Sigmoid colon (tissue), 7 donors: ENCODE measurements around the gene ASB18. TPM values are rescaled to one million over a fixed set of nuclear protein-coding genes. Genes with fewer than 3 reads are reported as not detected.
"Not testable (repeated sequence)": the region's sequence is repeated elsewhere in the genome, so short reads cannot be mapped to it uniquely, and the experiment has no call there.

Experiments
- DNase-seq: peaks from one replicate; pipeline ENCODE4 v3.0.0-alpha.2; 2019
- H3K27ac ChIP-seq, 4 donors: fragments of 200-600 bp; sonication (generic); one replicate each; pipeline ENCODE4 v1.5.1; 2016 to 2019; ENCODE audit warnings: mild to moderate bottlenecking in 1 of 4
- H3K27me3 ChIP-seq, 3 donors: fragments of 200-600 bp; sonication (generic); one replicate each; pipeline ENCODE4 v1.5.1; 2019; ENCODE audit warnings: mild to moderate bottlenecking in 1 of 3
- H3K36me3 ChIP-seq, 4 donors: fragments of 200-600 bp; sonication (generic); one replicate each; pipeline ENCODE4 v1.5.1; 2016 to 2019
- H3K4me1 ChIP-seq, 4 donors: fragments of 200-600 bp; sonication (generic); one replicate each; pipeline ENCODE4 v1.5.1; 2017 to 2019
- H3K4me3 ChIP-seq, 4 donors: fragments of 200-600 bp; sonication (generic); one replicate each; pipeline ENCODE4 v1.5.1; 2017 to 2019; ENCODE audit warnings: mild to moderate bottlenecking in 2 of 4, moderate library complexity in 1 of 4
- H3K9me3 ChIP-seq, 4 donors: fragments of 200-600 bp in 3 of 4; sonication (generic) in 3 of 4; one replicate each; pipeline versions ENCODE4 v1.5.1 to v1.6.1; 2013 to 2019
- EP300 ChIP-seq, 4 donors: sonication (generic); formaldehyde crosslinking; IDR thresholded peaks; one replicate each; pipeline ENCODE4 v1.6.1; 2017; ENCODE audit warnings: antibody characterized with exemption in 4 of 4
- POLR2A ChIP-seq, 2 donors: fragments of 450-650 bp; IDR thresholded peaks; one replicate each; pipeline ENCODE4 v1.6.1; 2016; ENCODE audit warnings: antibody characterized with exemption in 2 of 2, mild to moderate bottlenecking in 2 of 2, moderate library complexity in 2 of 2
- POLR2AphosphoS5 ChIP-seq, 4 donors: sonication (generic); formaldehyde crosslinking; IDR thresholded peaks; one replicate each; pipeline ENCODE4 v1.6.1; 2017; ENCODE audit warnings: antibody characterized with exemption in 4 of 4
- WGBS, 2 donors: extraction: QIAGEN DNeasy Blood & Tissue Kit; methylation state at CpG; one replicate each; pipeline ENCODE4 v1.1.7; 2013; 5-methylcytosine and 5-hydroxymethylcytosine counted together
- intact Hi-C: fragments of 100-400 bp; cut with DNase I; formaldehyde crosslinking; loops from one replicate; pipeline ENCODE4 v1.15.1; 2023
- polyA plus RNA-seq, 3 donors: library from polyadenylated mRNA; stranded (reverse); fragments of 200-250 nt; gene quantifications; one replicate each; pipeline ENCODE4 v1.2.3, GENCODE V29; 2013
- total RNA-seq, 4 donors: library from RNA; depleted of rRNA; stranded (reverse); fragments of >200 nt; gene quantifications; one replicate each; pipeline ENCODE4 v1.1.0, GENCODE V29; 2016
- TF ChIP-seq, protein P1 (sequence below), 4 experiments: fragments of 450-650 bp in 3 of 4; fragments of 200-600 bp in 1 of 4; IDR thresholded peaks; one replicate each; pipeline ENCODE4 v1.5.1; 2016 to 2019; ENCODE audit warnings: antibody characterized with exemption in 4 of 4, mild to moderate bottlenecking in 3 of 4, moderate library complexity in 2 of 4
- donor health status: healthy with polysubstance abuse.
- donor health status: Bipolar disorder and iron deficiency.
- donor health status: healthy.

ASB18 gene
- total and polyA plus RNA-seq, 7 donors = not detected

DNA sequence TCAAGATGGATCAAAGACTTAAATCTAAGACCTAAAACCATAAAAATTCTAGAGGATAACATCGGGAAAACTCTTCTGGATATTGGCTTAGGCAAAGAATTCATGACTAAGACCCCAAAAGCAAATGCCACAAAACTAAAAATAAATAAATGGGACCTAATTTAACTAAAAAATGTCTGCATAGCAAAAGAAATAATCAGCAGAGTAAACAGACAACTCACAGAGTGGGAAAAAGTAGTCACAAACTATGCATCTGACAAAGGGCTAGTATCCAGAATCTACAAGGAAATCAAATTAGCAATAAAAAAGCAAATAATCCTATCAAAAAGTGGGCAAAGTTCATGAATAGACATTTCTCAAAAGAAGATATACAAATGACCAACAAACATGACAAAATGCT is 18.2 kb upstream of the ASB18 start:
- no peak for DNase-seq
- H3K27me3 ChIP-seq = no peaks in the 10 kb centered on the region
- intact Hi-C loops = no loop called here
- H3K9me3 ChIP-seq = peaks cover 0 to 4% (median 0%) of the 10 kb centered on the region in 4 donors
- no peak overlapping the region for H3K27ac ChIP-seq
- no peak for TF ChIP-seq POLR2AphosphoS5 (IDR thresholded peaks at IDR 0.05)
- no peak for TF ChIP-seq POLR2A (IDR thresholded peaks at IDR 0.05)
- no peak for TF ChIP-seq EP300 (IDR thresholded peaks at IDR 0.05)
- TF ChIP-seq, protein P1, sequence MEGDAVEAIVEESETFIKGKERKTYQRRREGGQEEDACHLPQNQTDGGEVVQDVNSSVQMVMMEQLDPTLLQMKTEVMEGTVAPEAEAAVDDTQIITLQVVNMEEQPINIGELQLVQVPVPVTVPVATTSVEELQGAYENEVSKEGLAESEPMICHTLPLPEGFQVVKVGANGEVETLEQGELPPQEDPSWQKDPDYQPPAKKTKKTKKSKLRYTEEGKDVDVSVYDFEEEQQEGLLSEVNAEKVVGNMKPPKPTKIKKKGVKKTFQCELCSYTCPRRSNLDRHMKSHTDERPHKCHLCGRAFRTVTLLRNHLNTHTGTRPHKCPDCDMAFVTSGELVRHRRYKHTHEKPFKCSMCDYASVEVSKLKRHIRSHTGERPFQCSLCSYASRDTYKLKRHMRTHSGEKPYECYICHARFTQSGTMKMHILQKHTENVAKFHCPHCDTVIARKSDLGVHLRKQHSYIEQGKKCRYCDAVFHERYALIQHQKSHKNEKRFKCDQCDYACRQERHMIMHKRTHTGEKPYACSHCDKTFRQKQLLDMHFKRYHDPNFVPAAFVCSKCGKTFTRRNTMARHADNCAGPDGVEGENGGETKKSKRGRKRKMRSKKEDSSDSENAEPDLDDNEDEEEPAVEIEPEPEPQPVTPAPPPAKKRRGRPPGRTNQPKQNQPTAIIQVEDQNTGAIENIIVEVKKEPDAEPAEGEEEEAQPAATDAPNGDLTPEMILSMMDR (IDR thresholded peaks at IDR 0.05) = no peak
- H3K4me1 ChIP-seq = no peaks in the 10 kb centered on the region
- H3K36me3 ChIP-seq = no peaks in the 10 kb centered on the region
- 73 to 86% methylated on average over 1 of the region's 1 CpG for WGBS, 2 donors
- no peak overlapping the region for H3K4me3 ChIP-seq

DNA sequence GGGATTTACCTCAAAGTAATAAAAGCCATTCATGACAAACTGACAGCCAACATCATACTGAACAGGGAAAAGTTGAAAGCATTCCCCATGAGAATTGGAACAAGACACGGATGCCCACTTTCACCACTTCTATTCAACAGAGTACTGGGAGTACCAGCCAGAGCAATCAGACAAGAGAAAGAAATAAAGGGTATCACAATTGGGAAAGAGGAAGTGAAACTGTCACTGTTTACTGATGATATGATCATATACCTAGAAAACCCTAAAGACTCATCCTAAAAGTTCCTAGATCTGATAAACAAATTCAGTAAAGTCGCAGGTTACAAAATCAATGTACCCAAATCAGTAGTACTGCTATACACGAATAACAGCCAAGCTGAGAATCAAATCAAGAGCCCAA is 17.2 kb upstream of the ASB18 start:
- H3K9me3 ChIP-seq = peaks cover 0 to 4% (median 0%) of the 10 kb centered on the region in 4 donors
- DNase-seq = no peak
- intact Hi-C loops = no loop called here
- no peaks in the 10 kb centered on the region for H3K4me1 ChIP-seq
- TF ChIP-seq POLR2A (IDR thresholded peaks at IDR 0.05) (no peak), POLR2AphosphoS5 (IDR thresholded peaks at IDR 0.05) (no peak)
- TF ChIP-seq, protein P1 (IDR thresholded peaks at IDR 0.05) = no peak
- WGBS, 2 donors = 84 to 85% methylated on average over 3 of the region's 3 CpGs
- no peak overlapping the region for H3K4me3 ChIP-seq
- no peak overlapping the region for H3K27ac ChIP-seq
- peaks cover 0 to 4% (median 0%) of the 10 kb centered on the region in 3 donors for H3K27me3 ChIP-seq
- H3K36me3 ChIP-seq = no peaks in the 10 kb centered on the region

DNA sequence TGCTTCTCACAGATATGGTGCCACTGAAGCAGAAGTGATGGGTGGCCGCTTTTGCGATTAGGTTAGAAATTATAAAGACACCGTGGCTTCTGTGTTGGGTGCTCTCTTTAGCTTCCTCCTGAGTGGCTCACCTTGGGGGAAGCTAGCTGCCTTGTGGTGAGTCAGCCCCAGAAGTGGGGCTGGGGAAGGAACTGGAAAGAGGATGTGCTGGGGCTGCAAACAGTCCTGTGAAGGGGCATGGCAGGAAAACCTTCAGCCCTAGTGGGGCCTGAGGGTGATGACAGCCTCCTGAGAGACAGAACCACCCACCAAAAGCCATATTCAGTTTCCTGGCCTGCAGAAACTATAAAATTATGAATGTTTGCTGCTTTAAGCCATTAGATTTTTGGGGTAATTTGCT is 8.9 kb upstream of the ASB18 start:
- no peak for TF ChIP-seq POLR2AphosphoS5 (IDR thresholded peaks at IDR 0.05)
- TF ChIP-seq EP300 (IDR thresholded peaks at IDR 0.05) = no peak
- TF ChIP-seq, protein P1 (IDR thresholded peaks at IDR 0.05) = no peak
- TF ChIP-seq POLR2A (IDR thresholded peaks at IDR 0.05) = no peak
- Histone ChIP-seq H3K9me3 (peaks cover 0 to 7% (median 0%) of the 10 kb centered on the region in 4 donors), H3K4me1 (no peaks in the 10 kb centered on the region), H3K27me3 (peaks cover 0 to 4% (median 0%) of the 10 kb centered on the region in 3 donors), H3K36me3 (no peaks in the 10 kb centered on the region), H3K4me3 (no peak overlapping the region), H3K27ac (no peak overlapping the region)
- 80 to 88% methylated on average over 3 of the region's 3 CpGs for WGBS, 2 donors
- intact Hi-C loops = no loop called here
- DNase-seq = no peak

DNA sequence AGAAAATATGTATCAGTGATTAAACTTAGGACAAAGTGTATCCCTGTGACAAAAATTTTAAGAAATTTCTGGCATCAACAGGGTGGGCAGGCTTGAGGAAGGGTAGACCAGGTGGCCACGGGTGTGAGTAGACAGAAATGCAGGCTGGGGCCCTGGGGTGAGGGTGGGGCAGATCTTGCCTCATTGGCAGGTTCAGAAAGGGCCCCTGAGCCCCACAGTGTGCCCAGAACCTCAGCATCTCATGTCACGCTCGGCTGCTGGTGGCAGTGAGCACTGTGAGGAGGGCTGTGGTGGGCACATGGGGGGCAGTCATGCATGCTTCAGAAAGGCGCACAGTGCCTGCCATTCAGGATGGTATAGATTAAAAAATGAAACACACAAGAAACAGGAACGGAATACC is 7.6 kb upstream of the ASB18 start:
- peaks cover 0 to 4% (median 0%) of the 10 kb centered on the region in 3 donors for H3K27me3 ChIP-seq
- WGBS, 2 donors = 78 to 89% methylated on average over 5 of the region's 5 CpGs
- H3K4me1 ChIP-seq = no peaks in the 10 kb centered on the region
- TF ChIP-seq, protein P1 (IDR thresholded peaks at IDR 0.05) = no peak
- no peak for TF ChIP-seq POLR2AphosphoS5 (IDR thresholded peaks at IDR 0.05)
- TF ChIP-seq POLR2A (IDR thresholded peaks at IDR 0.05) = no peak
- no peak for TF ChIP-seq EP300 (IDR thresholded peaks at IDR 0.05)
- H3K27ac ChIP-seq = no peak overlapping the region
- H3K9me3 ChIP-seq = peaks cover 0 to 7% (median 0%) of the 10 kb centered on the region in 4 donors
- intact Hi-C loops = no loop called here
- H3K4me3 ChIP-seq = no peak overlapping the region
- H3K36me3 ChIP-seq = no peaks in the 10 kb centered on the region
- DNase-seq = no peak

DNA sequence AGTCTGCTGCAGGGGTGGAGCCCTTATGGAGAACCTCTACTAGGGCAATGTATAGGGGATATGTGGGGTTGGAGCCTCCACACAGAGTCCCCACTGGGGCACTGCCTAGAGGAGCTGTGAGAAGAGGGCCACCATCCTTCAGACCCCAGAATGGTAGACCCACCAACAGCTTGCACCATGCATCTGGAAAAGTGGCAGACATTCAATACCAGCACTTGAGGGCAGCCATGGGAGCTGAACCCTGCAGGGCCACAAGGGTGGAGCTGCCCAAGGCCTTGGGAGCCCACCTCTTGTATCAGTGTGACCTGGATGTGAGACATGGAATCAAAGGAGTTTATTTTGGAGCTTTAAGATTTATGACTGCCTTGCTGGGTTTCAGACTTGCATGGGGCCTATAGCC is 5.7 kb upstream of the ASB18 start:
- H3K4me3 ChIP-seq, intact Hi-C loops, H3K27ac ChIP-seq, H3K27me3 ChIP-seq, DNase-seq, H3K9me3 ChIP-seq, H3K4me1 ChIP-seq, H3K36me3 ChIP-seq: not testable (repeated sequence)
